Stimulated activated memory B cell treated with anti-CD40 and anti-IgM and Interleukin-4, amounts not matched to agents 10 μg/mL and 1 μg/mL and 100 μg/mL, for 72 hours (primary cell): Measurements from ENCODE around the gene GRK4.

Experiments used
- ATAC-seq: fragments of 150-1000 bp; cut with Tn5 transposase; 2 replicates; pipeline ENCODE4 v1.10.0; 2021
- H3K27ac Mint-ChIP-seq: one replicate; pipeline ENCODE4 v1.8.0; 2022; ENCODE audit warnings: mild to moderate bottlenecking, mixed read lengths
- H3K27me3 Mint-ChIP-seq: one replicate; pipeline ENCODE4 v1.8.0; 2022; ENCODE audit warnings: mixed read lengths
- H3K36me3 Mint-ChIP-seq: one replicate; pipeline ENCODE4 v1.8.0; 2022; ENCODE audit warnings: mixed read lengths
- H3K4me1 Mint-ChIP-seq: one replicate; pipeline ENCODE4 v1.8.0; 2022; ENCODE audit warnings: mixed read lengths
- H3K4me3 Mint-ChIP-seq: one replicate; pipeline ENCODE4 v1.8.0; 2022; ENCODE audit warnings: mild to moderate bottlenecking, moderate library complexity, mixed read lengths
- H3K9me3 Mint-ChIP-seq: one replicate; pipeline ENCODE4 v1.8.0; 2022; ENCODE audit warnings: mixed read lengths

GRK4 gene

GRCh38 chr4:2995546-2996265 lies 32.3 kb downstream of the GRK4 start:
- Mint-ChIP-seq H3K4me1 (peaks cover 6% of the 10 kb centered on the region), H3K36me3 (no peaks in the 10 kb centered on the region), H3K4me3 (no peak overlapping the region), H3K27ac (no peak overlapping the region), H3K9me3 (no peaks in the 10 kb centered on the region), H3K27me3 (no peaks in the 10 kb centered on the region)
- ATAC-seq: no peak

DNA sequence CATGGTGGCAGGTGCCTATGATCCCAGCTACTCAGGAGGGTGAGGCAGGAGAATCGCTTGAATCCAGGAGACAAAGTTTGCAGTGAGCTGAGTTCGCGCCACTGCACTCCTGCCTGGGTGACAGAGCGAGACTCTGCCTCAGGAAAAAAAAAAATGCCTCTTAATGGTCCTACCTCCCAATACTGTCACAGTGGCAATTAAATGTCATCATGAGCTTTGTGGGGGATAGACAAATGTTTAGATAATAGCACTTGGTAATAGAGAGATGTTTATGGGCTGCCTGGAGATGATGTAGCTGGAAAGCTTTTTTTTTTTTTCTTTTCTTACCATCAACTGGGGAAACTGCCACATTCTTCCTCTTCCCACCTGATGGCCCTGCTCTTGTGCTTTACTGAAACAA lies 33.0 kb downstream of the GRK4 start:
- Mint-ChIP-seq H3K27ac (no peak overlapping the region), H3K4me1 (peaks cover 6% of the 10 kb centered on the region), H3K4me3 (no peak overlapping the region), H3K9me3 (no peaks in the 10 kb centered on the region), H3K27me3 (no peaks in the 10 kb centered on the region), H3K36me3 (no peaks in the 10 kb centered on the region)
- no peak for ATAC-seq

GRCh38 chr4:3007724-3008123 lies 44.4 kb downstream of the GRK4 start:
- Mint-ChIP-seq H3K9me3 (no peaks in the 10 kb centered on the region), H3K27ac (no peak overlapping the region), H3K4me3 (no peak overlapping the region), H3K36me3 (no peaks in the 10 kb centered on the region), H3K27me3 (peaks cover 35% of the 10 kb centered on the region), H3K4me1 (peaks cover 6% of the 10 kb centered on the region)
- no peak for ATAC-seq

GRCh38 chr4:3009422-3009821 lies 46.1 kb downstream of the GRK4 start:
- H3K27me3 Mint-ChIP-seq: peaks cover 32% of the 10 kb centered on the region
- ATAC-seq: peak; percentile 64
- H3K4me1 Mint-ChIP-seq: peaks cover 17% of the 10 kb centered on the region
- H3K27ac Mint-ChIP-seq: no peak overlapping the region
- no peak overlapping the region for H3K4me3 Mint-ChIP-seq
- no peaks in the 10 kb centered on the region for H3K36me3 Mint-ChIP-seq
- H3K9me3 Mint-ChIP-seq: no peaks in the 10 kb centered on the region

DNA sequence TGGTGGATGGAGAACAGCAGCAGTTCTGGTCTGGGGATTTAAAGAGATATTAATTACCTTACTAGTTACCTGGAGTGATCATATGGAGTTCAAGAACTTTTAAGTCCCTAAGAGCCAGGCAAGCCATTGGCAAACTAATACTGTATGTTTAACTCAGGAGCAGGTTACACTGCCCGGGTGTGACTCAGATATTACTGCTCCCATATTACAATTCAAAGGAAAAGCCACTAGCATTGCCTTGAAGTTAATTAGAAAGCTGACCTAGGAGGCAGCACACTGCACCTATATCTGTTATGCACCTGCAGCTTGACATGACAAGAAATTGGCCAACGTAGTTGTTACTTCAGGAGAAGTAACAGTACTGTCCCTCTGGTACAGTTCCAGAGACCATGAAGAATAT lies 47.2 kb downstream of the GRK4 start:
- Mint-ChIP-seq H3K9me3 (no peaks in the 10 kb centered on the region), H3K27me3 (peaks cover 41% of the 10 kb centered on the region), H3K27ac (no peak overlapping the region), H3K4me3 (no peak overlapping the region), H3K4me1 (peaks cover 17% of the 10 kb centered on the region), H3K36me3 (no peaks in the 10 kb centered on the region)
- no peak for ATAC-seq

DNA sequence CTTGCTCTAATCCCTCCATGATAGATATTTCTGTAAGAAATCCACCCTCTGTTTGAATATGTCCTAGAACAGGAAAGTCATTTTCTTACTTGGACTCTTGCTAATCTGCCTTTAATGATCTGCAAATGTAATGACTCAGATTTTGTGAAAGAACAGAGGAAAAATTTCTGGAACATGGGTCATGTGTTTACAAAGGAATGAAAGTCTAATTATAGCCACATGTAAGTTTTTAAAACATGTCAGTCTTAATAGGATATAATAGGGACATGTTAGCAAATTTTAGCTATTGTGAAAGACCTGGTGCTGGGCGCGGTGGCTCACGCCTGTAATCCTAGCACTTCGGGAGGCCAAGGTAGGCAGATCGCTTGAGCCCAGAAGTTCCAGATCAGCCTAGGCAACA lies 47.6 kb downstream of the GRK4 start:
- Mint-ChIP-seq H3K4me1 (peaks cover 17% of the 10 kb centered on the region), H3K27me3 (peaks cover 41% of the 10 kb centered on the region), H3K4me3 (no peak overlapping the region), H3K9me3 (no peaks in the 10 kb centered on the region), H3K27ac (no peak overlapping the region), H3K36me3 (no peaks in the 10 kb centered on the region)
- no peak for ATAC-seq

- Mint-ChIP-seq H3K4me1 (peaks cover 17% of the 10 kb centered on the region), H3K27me3 (peaks cover 38% of the 10 kb centered on the region), H3K4me3 (no peak overlapping the region), H3K9me3 (no peaks in the 10 kb centered on the region), H3K27ac (no peak overlapping the region), H3K36me3 (no peaks in the 10 kb centered on the region)
- ATAC-seq: no peak
Observed at GRCh38 chr4:3011456-3012220, 48.3 kb downstream of the GRK4 start.

DNA sequence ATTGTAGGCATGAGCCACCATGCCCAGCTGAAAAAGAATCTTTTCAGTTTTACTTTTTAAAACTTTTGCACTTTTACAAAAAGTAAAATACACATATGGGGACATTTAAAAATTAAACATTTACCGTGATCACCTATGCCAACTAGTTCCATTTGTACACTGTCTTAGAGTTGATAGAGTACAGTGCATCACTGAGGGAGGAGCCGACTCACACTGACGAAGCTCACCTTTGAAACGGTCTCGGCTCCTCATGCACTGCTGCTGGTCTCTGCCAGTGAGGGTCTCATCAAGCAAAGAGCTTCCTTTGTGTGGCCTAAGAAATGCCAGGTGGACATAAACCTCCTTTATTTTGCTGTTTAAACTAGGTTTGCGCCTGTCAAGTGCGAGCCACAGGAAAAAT lies 50.0 kb downstream of the GRK4 start:
- Mint-ChIP-seq H3K4me3 (no peak overlapping the region), H3K27me3 (peaks cover 33% of the 10 kb centered on the region), H3K27ac (peak overlapping the region; percentile 33), H3K9me3 (no peaks in the 10 kb centered on the region), H3K36me3 (no peaks in the 10 kb centered on the region), H3K4me1 (peaks cover 17% of the 10 kb centered on the region)
- no peak for ATAC-seq

DNA sequence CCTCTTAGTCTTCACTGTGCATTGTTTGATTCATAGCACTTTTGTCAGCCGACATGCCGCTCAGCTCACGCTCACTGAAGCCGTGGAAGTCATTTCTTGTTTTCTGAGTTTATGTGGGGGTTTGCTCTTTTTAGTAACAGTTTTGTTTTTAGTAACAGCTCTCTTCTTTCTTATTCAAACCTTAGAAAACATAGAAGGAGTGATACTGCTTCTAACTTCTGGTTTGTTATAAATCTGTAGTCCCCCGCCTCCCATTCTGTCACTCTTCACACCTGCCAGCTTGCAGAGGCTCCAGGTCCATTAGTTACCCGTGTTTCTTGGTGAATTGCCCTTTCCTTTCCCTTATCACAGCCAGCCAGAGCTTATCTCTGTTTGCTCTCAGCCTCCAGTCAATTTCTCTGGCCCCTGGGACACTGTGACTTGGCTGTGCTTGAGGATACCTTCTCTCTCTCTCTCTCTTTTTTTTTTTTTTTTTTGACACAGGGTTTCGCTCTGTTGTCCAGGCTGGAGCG lies 50.5 kb downstream of the GRK4 start:
- H3K4me3 Mint-ChIP-seq: no peak overlapping the region
- ATAC-seq: peak; percentile 75
- peaks cover 33% of the 10 kb centered on the region for H3K27me3 Mint-ChIP-seq
- no peaks in the 10 kb centered on the region for H3K9me3 Mint-ChIP-seq
- H3K4me1 Mint-ChIP-seq: peaks cover 18% of the 10 kb centered on the region
- peak overlapping the region; percentile 33 for H3K27ac Mint-ChIP-seq
- no peaks in the 10 kb centered on the region for H3K36me3 Mint-ChIP-seq

GRCh38 chr4:3016961-3017360 lies 53.6 kb downstream of the GRK4 start:
- Mint-ChIP-seq H3K4me1 (peaks cover 22% of the 10 kb centered on the region), H3K9me3 (no peaks in the 10 kb centered on the region), H3K36me3 (no peaks in the 10 kb centered on the region), H3K4me3 (no peak overlapping the region), H3K27me3 (peaks cover 33% of the 10 kb centered on the region), H3K27ac (no peak overlapping the region)
- no peak for ATAC-seq

GRCh38 chr4:3017504-3017903 lies 54.1 kb downstream of the GRK4 start:
- Mint-ChIP-seq H3K27ac (no peak overlapping the region), H3K4me1 (peaks cover 22% of the 10 kb centered on the region), H3K27me3 (peaks cover 39% of the 10 kb centered on the region), H3K36me3 (no peaks in the 10 kb centered on the region), H3K9me3 (no peaks in the 10 kb centered on the region), H3K4me3 (no peak overlapping the region)
- no peak for ATAC-seq

- peak; percentile 60 for ATAC-seq
- Mint-ChIP-seq H3K9me3 (peaks cover 9% of the 10 kb centered on the region), H3K4me1 (peaks cover 11% of the 10 kb centered on the region), H3K27ac (no peak overlapping the region), H3K27me3 (peaks cover 48% of the 10 kb centered on the region), H3K36me3 (peaks cover 9% of the 10 kb centered on the region), H3K4me3 (no peak overlapping the region)
Observed at GRCh38 chr4:3019145-3019846, 55.9 kb downstream of the GRK4 start.

- Mint-ChIP-seq H3K36me3 (peaks cover 9% of the 10 kb centered on the region), H3K4me3 (no peak overlapping the region), H3K27me3 (peaks cover 42% of the 10 kb centered on the region), H3K27ac (no peak overlapping the region), H3K9me3 (peaks cover 9% of the 10 kb centered on the region), H3K4me1 (peaks cover 11% of the 10 kb centered on the region)
- no peak for ATAC-seq
Observed at GRCh38 chr4:3021127-3021526, 57.8 kb downstream of the GRK4 start.

DNA sequence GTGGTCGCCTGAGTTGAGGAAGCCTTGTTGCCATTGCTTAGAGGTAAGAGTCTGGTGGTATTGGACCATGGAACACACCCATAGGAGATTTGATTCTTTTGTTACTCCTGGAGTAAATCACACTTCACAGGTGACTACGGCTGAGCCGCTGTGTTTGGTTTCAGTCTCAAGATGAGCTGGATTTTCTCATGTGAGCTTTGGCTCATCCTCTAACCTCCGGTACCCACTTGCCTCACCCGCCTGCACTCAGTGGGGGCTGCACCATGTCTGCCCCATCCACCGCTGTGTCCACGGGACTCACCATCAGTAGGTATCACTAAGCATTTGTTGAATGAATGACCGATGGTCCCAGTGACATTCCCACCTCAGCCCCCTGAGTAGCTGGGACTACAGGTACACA lies 58.3 kb downstream of the GRK4 start:
- Mint-ChIP-seq H3K4me3 (no peak overlapping the region), H3K27ac (no peak overlapping the region)
- no peak for ATAC-seq

GRCh38 chr4:3022112-3022511 lies 58.7 kb downstream of the GRK4 start:
- Mint-ChIP-seq H3K27me3 (peaks cover 42% of the 10 kb centered on the region), H3K36me3 (peaks cover 9% of the 10 kb centered on the region), H3K4me1 (peaks cover 11% of the 10 kb centered on the region), H3K27ac (no peak overlapping the region), H3K9me3 (peaks cover 9% of the 10 kb centered on the region), H3K4me3 (no peak overlapping the region)
- ATAC-seq: no peak

More for the DNA sequence above, 58.3 kb downstream of the GRK4 start:
- Mint-ChIP-seq H3K4me1 (peaks cover 11% of the 10 kb centered on the region), H3K27me3 (peaks cover 42% of the 10 kb centered on the region), H3K36me3 (peaks cover 9% of the 10 kb centered on the region), H3K9me3 (peaks cover 9% of the 10 kb centered on the region)
